CD8-positive, alpha-beta memory T cell (primary cell): ENCODE data around the gene MOB3A. TPM values are rescaled to one million over a fixed set of nuclear protein-coding genes. Genes with fewer than 3 reads are reported as not detected.
"Not testable (repeated sequence)": the region's sequence is repeated elsewhere in the genome, so short reads cannot be mapped to it uniquely, and the experiment has no call there.

Source experiments
- CTCF ChIA-PET: fragments of 350-600 bp; sonication (Branson Sonifier 250); formaldehyde crosslinking; loops from one replicate; lab custom pipeline; 2021; ENCODE audit warnings: antibody characterized with exemption; lab: Charles Lee
- POLR2A ChIA-PET: fragments of 350-600 bp; sonication (Branson Sonifier 250); formaldehyde crosslinking; loops from one replicate; lab custom pipeline; 2021; ENCODE audit warnings: antibody characterized with exemption; lab: Charles Lee
- DNase-seq, 5 donors: peaks; one replicate each; pipeline versions ENCODE4 v3.0.0 to v3.0.0-alpha.2; 2020 to 2022; ENCODE audit warnings: mixed read lengths in 1 of 5
- H3K27ac ChIP-seq: one replicate; pipeline ENCODE4 v1.7.0; 2013; ENCODE audit warnings: low read depth, mild to moderate bottlenecking, low read length, moderate library complexity
- H3K27me3 ChIP-seq: 2 replicates; pipeline ENCODE4 v1.7.0; 2013; ENCODE audit warnings: low read length, mild to moderate bottlenecking; ENCODE audit not compliant: insufficient read depth, poor library complexity, severe bottlenecking
- H3K36me3 ChIP-seq: 2 replicates; pipeline ENCODE4 v1.7.0; 2013; ENCODE audit warnings: mild to moderate bottlenecking, low read length, moderate library complexity; ENCODE audit not compliant: insufficient read depth
- H3K4me1 ChIP-seq: 2 replicates; pipeline ENCODE4 v1.7.0; 2013; ENCODE audit warnings: mild to moderate bottlenecking, low read length, moderate library complexity; ENCODE audit not compliant: insufficient read depth
- H3K4me3 ChIP-seq: 2 replicates; pipeline ENCODE4 v1.7.0; 2013; ENCODE audit warnings: mild to moderate bottlenecking, low read length
- H3K9me3 ChIP-seq: 2 replicates; pipeline ENCODE4 v1.7.0; 2013; ENCODE audit warnings: mild to moderate bottlenecking, low read length
- H3K27ac Mint-ChIP-seq, 8 donors: one replicate each; pipeline ENCODE4 v1.8.0; 2020 to 2021; ENCODE audit warnings: mixed read lengths in 8 of 8, mild to moderate bottlenecking in 6 of 8, inconsistent platforms in 3 of 8, moderate library complexity in 3 of 8
- H3K27me3 Mint-ChIP-seq, 2 donors: one replicate each; pipeline ENCODE4 v1.8.0; 2020 to 2021; ENCODE audit warnings: mixed read lengths in 2 of 2, mild to moderate bottlenecking in 1 of 2, moderate library complexity in 1 of 2
- H3K36me3 Mint-ChIP-seq, 3 donors: one replicate each; pipeline ENCODE4 v1.8.0; 2020 to 2021; ENCODE audit warnings: mixed read lengths in 3 of 3, inconsistent platforms in 1 of 3, mild to moderate bottlenecking in 1 of 3
- H3K4me1 Mint-ChIP-seq, 3 donors: one replicate each; pipeline ENCODE4 v1.8.0; 2020 to 2021; ENCODE audit warnings: mixed read lengths in 3 of 3, inconsistent platforms in 1 of 3, mild to moderate bottlenecking in 1 of 3
- H3K4me3 Mint-ChIP-seq, 7 donors: one replicate each; pipeline ENCODE4 v1.8.0; 2020 to 2021; ENCODE audit warnings: mixed read lengths in 7 of 7, mild to moderate bottlenecking in 6 of 7, moderate library complexity in 4 of 7, inconsistent platforms in 2 of 7
- H3K9me3 Mint-ChIP-seq, 5 donors: one replicate each; pipeline ENCODE4 v1.8.0; 2020 to 2022; ENCODE audit warnings: mixed read lengths in 5 of 5, mild to moderate bottlenecking in 3 of 5, moderate library complexity in 2 of 5, inconsistent platforms in 1 of 5
- polyA plus RNA-seq: library from polyadenylated mRNA; unstranded; fragments of 300-500 nt; fragmentation: Illumina TruSeq; gene quantifications from one replicate; pipeline ENCODE4 v1.2.3, GENCODE V29; 2021
- total RNA-seq, 2 experiments: library from RNA; stranded (reverse); gene quantifications; one replicate each; pipeline ENCODE4 v1.2.3, GENCODE V29; 2021

MOB3A gene
- total and polyA plus RNA-seq, 3 experiments from 2014 or later = 106 to 188 (median 171) TPM

DNA sequence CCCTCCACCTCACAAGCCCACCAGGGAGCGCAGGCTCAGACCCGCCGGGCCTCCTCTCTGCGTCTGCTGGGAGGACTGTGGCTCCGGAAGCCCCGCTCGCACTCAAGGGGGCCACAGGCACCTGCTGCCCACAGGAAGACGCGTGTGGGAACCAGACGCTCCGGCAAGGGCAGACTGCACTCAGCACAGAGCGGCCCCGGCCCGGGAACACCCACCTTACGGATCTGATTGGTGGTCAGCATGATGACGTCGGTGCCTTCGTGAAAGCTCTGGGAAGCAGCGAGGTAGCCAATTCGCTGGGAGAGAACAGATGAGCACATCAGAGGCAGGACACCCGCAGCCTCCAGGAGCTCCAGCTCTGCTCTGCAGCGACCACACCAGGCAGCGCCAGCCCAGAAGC is 40.7 kb upstream of the MOB3A start:
- no peak overlapping the region for H3K4me3 Mint-ChIP-seq
- H3K27ac Mint-ChIP-seq = no peak overlapping the region
- Histone ChIP-seq H3K27ac (no peak overlapping the region), H3K9me3 (no peaks in the 10 kb centered on the region), H3K36me3 (peaks cover 11% of the 10 kb centered on the region), H3K27me3 (no peaks in the 10 kb centered on the region), H3K4me1 (no peaks in the 10 kb centered on the region), H3K4me3 (no peak overlapping the region)
- ChIA-PET POLR2A (interaction anchor here (0.6 kb wide), 1 partner anchor 165 kb away, joined by 4 read pairs; no protein-coding TSS in a partner anchor), CTCF (no interaction called here)
- H3K4me1 Mint-ChIP-seq = peaks cover 0 to 10% (median 5%) of the 10 kb centered on the region in 3 donors
- no peaks in the 10 kb centered on the region for H3K27me3 Mint-ChIP-seq
- H3K9me3 Mint-ChIP-seq = no peaks in the 10 kb centered on the region
- peaks cover 0 to 63% (median 2%) of the 10 kb centered on the region in 3 donors for H3K36me3 Mint-ChIP-seq
- no peak for DNase-seq

GRCh38 chr19:2135474-2136402 is 39.6 kb upstream of the MOB3A start:
- no peak overlapping the region for H3K27ac ChIP-seq
- DNase-seq = no peak
- no peaks in the 10 kb centered on the region for H3K9me3 ChIP-seq
- H3K36me3 ChIP-seq = peaks cover 17% of the 10 kb centered on the region
- Mint-ChIP-seq H3K9me3 (no peaks in the 10 kb centered on the region), H3K4me3 (peak overlapping the region in 1 of 7 donors; percentile 48), H3K27me3 (no peaks in the 10 kb centered on the region), H3K4me1 (peaks cover 0 to 6% (median 3%) of the 10 kb centered on the region in 3 donors), H3K36me3 (peaks cover 0 to 65% (median 2%) of the 10 kb centered on the region in 3 donors), H3K27ac (no peak overlapping the region)
- CTCF ChIA-PET = no interaction called here
- H3K27me3 ChIP-seq = no peaks in the 10 kb centered on the region
- no peaks in the 10 kb centered on the region for H3K4me1 ChIP-seq
- POLR2A ChIA-PET = no interaction called here
- H3K4me3 ChIP-seq = no peak overlapping the region

GRCh38 chr19:2132731-2133490 is 36.8 kb upstream of the MOB3A start:
- Mint-ChIP-seq H3K27ac (peak overlapping the region in 1 of 8 donors; percentile 23), H3K27me3 (no peaks in the 10 kb centered on the region), H3K4me3 (no peak overlapping the region), H3K4me1 (peaks cover 0 to 3% (median 0%) of the 10 kb centered on the region in 3 donors), H3K9me3 (no peaks in the 10 kb centered on the region), H3K36me3 (peaks cover 0 to 61% (median 2%) of the 10 kb centered on the region in 3 donors)
- Histone ChIP-seq H3K9me3 (no peaks in the 10 kb centered on the region), H3K36me3 (peaks cover 33% of the 10 kb centered on the region), H3K27ac (no peak overlapping the region), H3K4me3 (no peak overlapping the region), H3K27me3 (no peaks in the 10 kb centered on the region), H3K4me1 (no peaks in the 10 kb centered on the region)
- DNase-seq = no peak
- ChIA-PET CTCF (no interaction called here), POLR2A (no interaction called here)

DNA sequence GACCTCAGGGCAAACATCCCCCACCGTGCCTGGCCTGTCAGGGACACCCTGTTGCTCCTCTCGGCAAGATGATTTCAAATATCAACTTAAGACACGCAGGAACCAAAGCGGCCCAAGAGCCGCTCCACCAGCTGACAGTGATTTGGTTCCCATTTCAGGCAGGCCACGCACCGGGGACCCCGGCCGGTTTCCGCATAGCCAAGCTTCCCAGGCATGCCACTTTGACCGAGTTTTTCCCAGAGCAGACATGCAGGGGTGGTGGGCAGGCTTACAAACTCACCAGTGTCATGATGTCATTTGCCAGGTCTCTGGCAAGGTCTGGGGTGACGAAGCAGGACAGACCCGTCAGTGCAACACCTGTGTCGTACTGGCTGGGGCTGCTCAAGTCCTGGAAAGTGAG is 36.1 kb upstream of the MOB3A start:
- no peak overlapping the region for H3K27ac Mint-ChIP-seq
- no peak overlapping the region for H3K4me3 ChIP-seq
- peaks cover 0 to 3% (median 0%) of the 10 kb centered on the region in 3 donors for H3K4me1 Mint-ChIP-seq
- H3K4me1 ChIP-seq = no peaks in the 10 kb centered on the region
- ChIA-PET POLR2A (no interaction called here), CTCF (no interaction called here)
- H3K27me3 Mint-ChIP-seq = no peaks in the 10 kb centered on the region
- H3K9me3 ChIP-seq = no peaks in the 10 kb centered on the region
- peaks cover 0 to 61% (median 2%) of the 10 kb centered on the region in 3 donors for H3K36me3 Mint-ChIP-seq
- H3K36me3 ChIP-seq = peaks cover 33% of the 10 kb centered on the region
- no peak overlapping the region for H3K27ac ChIP-seq
- H3K4me3 Mint-ChIP-seq = no peak overlapping the region
- no peaks in the 10 kb centered on the region for H3K9me3 Mint-ChIP-seq
- no peaks in the 10 kb centered on the region for H3K27me3 ChIP-seq
- DNase-seq = no peak

DNA sequence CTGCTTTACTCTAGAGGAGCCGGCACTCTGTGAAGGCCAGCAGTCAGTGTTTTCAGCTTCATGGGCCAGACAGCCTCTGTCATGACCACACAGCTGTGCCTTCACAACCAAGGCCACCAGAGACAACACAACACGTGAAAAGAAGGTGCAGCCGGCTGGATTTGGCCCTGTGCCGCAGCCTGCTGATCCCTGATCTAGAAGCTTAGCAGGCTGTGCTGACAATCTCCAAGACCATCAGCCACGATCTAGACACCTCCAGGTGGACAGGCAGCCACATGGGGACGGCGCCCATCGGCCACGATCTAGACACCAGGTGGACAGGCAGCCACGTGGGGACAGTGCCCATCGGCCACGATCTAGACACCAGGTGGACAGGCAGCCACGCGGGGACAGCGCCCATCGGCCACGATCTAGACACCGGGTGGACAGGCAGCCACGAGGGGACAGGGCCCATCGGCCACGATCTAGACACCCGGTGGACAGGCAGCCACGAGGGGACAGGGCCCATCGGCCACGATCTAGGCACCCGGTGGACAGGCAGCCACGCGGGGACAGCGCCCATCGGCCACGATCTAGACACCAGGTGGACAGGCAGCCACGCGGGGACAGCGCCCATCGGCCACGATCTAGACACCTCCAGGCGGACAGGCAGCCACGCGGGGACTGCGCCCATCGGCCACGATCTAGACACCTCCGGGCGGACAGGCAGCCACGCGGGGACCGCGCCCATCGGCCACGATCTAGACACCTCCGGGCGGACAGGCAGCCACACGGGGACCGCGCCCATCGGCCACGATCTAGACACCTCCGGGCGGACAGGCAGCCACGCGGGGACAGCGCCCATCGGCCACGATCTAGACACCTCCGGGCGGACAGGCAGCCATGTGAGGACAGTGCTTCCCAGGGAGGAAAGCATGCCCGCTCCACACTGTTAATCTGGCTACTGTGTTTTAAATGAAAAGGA is 35.2 kb upstream of the MOB3A start:
- CTCF ChIA-PET, H3K9me3 ChIP-seq, H3K4me3 ChIP-seq, H3K27ac ChIP-seq, H3K4me3 Mint-ChIP-seq, H3K27me3 ChIP-seq, POLR2A ChIA-PET, DNase-seq, H3K4me1 ChIP-seq, H3K27ac Mint-ChIP-seq, H3K9me3 Mint-ChIP-seq, H3K27me3 Mint-ChIP-seq, H3K4me1 Mint-ChIP-seq: not testable (repeated sequence)
- H3K36me3 ChIP-seq = peaks cover 33% of the 10 kb centered on the region
- peaks cover 0 to 63% (median 2%) of the 10 kb centered on the region in 3 donors for H3K36me3 Mint-ChIP-seq

GRCh38 chr19:2129892-2130770 is 34.0 kb upstream of the MOB3A start:
- H3K4me3 ChIP-seq = no peak overlapping the region
- H3K4me1 ChIP-seq = no peaks in the 10 kb centered on the region
- peaks cover 33% of the 10 kb centered on the region for H3K36me3 ChIP-seq
- no peaks in the 10 kb centered on the region for H3K27me3 ChIP-seq
- H3K9me3 Mint-ChIP-seq = no peaks in the 10 kb centered on the region
- peak overlapping the region in 1 of 8 donors; percentile 46 for H3K27ac Mint-ChIP-seq
- H3K36me3 Mint-ChIP-seq = peaks cover 0 to 62% (median 2%) of the 10 kb centered on the region in 3 donors
- no peaks in the 10 kb centered on the region for H3K9me3 ChIP-seq
- H3K27ac ChIP-seq = no peak overlapping the region
- H3K27me3 Mint-ChIP-seq = no peaks in the 10 kb centered on the region
- H3K4me1 Mint-ChIP-seq = peaks cover 0 to 1% (median 0%) of the 10 kb centered on the region in 3 donors
- no peak for DNase-seq
- ChIA-PET POLR2A (no interaction called here), CTCF (no interaction called here)
- no peak overlapping the region for H3K4me3 Mint-ChIP-seq

GRCh38 chr19:2129486-2129885 is 33.4 kb upstream of the MOB3A start:
- DNase-seq = no peak
- Mint-ChIP-seq H3K4me3 (peak overlapping the region in 1 of 7 donors; percentile 40), H3K27me3 (no peaks in the 10 kb centered on the region), H3K36me3 (peaks cover 0 to 67% (median 2%) of the 10 kb centered on the region in 3 donors), H3K9me3 (no peaks in the 10 kb centered on the region), H3K27ac (no peak overlapping the region), H3K4me1 (peaks cover 0 to 1% (median 0%) of the 10 kb centered on the region in 3 donors)
- Histone ChIP-seq H3K9me3 (no peaks in the 10 kb centered on the region), H3K27me3 (no peaks in the 10 kb centered on the region), H3K36me3 (peaks cover 33% of the 10 kb centered on the region), H3K27ac (no peak overlapping the region), H3K4me3 (no peak overlapping the region), H3K4me1 (no peaks in the 10 kb centered on the region)
- POLR2A ChIA-PET = interaction anchor here (0.6 kb wide), 1 partner anchor 17 kb away, joined by 3 read pairs; no protein-coding TSS in a partner anchor
- CTCF ChIA-PET = no interaction called here
